ENCODE results near the gene F2R. TPM values are rescaled to one million over a fixed set of nuclear protein-coding genes. Genes with fewer than 3 reads are reported as not detected.

F2R gene
- total RNA-seq, 2 donors from 2014 or later = 28.5 to 43.1 TPM

GRCh38 chr5:76745670-76746069, 29.7 kb downstream of the F2R start:
- H3K27ac Mint-ChIP-seq = no peak overlapping the region
- Histone ChIP-seq H3K27me3 (ENCODE audit: control insufficient read depth, insufficient read depth, low read length, poor library complexity, severe bottlenecking) (no peaks in the 10 kb centered on the region), H3K27ac (ENCODE audit: low read depth, low read length) (no peak overlapping the region), H3K9ac (ENCODE audit: extremely low read depth, low read length, poor library complexity, severe bottlenecking) (no peak overlapping the region), H3K36me3 (ENCODE audit: control insufficient read depth, insufficient read depth, low read length) (no peaks in the 10 kb centered on the region), H3K9me3 (ENCODE audit: control insufficient read depth, low read length) (no peaks in the 10 kb centered on the region), H3K4me3 (ENCODE audit: low read length) (no peak overlapping the region), H3K4me1 (ENCODE audit: control insufficient read depth, insufficient read depth, low read length) (no peaks in the 10 kb centered on the region)
- no peaks in the 10 kb centered on the region for H3K36me3 Mint-ChIP-seq (ENCODE audit: low read depth)
- H3K4me3 Mint-ChIP-seq = no peak overlapping the region
- TF ChIP-seq, protein P1, sequence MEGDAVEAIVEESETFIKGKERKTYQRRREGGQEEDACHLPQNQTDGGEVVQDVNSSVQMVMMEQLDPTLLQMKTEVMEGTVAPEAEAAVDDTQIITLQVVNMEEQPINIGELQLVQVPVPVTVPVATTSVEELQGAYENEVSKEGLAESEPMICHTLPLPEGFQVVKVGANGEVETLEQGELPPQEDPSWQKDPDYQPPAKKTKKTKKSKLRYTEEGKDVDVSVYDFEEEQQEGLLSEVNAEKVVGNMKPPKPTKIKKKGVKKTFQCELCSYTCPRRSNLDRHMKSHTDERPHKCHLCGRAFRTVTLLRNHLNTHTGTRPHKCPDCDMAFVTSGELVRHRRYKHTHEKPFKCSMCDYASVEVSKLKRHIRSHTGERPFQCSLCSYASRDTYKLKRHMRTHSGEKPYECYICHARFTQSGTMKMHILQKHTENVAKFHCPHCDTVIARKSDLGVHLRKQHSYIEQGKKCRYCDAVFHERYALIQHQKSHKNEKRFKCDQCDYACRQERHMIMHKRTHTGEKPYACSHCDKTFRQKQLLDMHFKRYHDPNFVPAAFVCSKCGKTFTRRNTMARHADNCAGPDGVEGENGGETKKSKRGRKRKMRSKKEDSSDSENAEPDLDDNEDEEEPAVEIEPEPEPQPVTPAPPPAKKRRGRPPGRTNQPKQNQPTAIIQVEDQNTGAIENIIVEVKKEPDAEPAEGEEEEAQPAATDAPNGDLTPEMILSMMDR (conservative IDR thresholded peaks at IDR 0.05) = no peak
- no peaks in the 10 kb centered on the region for H3K9me3 Mint-ChIP-seq
- no peak for DNase-seq
- H3K27me3 Mint-ChIP-seq (ENCODE audit: insufficient read depth) = no peaks in the 10 kb centered on the region
- 98 to 100% methylated on average over 3 of the region's 3 CpGs for WGBS, 2 experiments (ENCODE audit: insufficient coverage in 1 of 2, insufficient read length in 1 of 2)
- H3K4me1 Mint-ChIP-seq = no peaks in the 10 kb centered on the region

- H3K9ac ChIP-seq (ENCODE audit: extremely low read depth, low read length, poor library complexity, severe bottlenecking) = no peak overlapping the region
- H3K4me3 ChIP-seq (ENCODE audit: low read length) = no peak overlapping the region
- Mint-ChIP-seq H3K4me1 (no peaks in the 10 kb centered on the region), H3K9me3 (no peaks in the 10 kb centered on the region), H3K27me3 (ENCODE audit: insufficient read depth) (no peaks in the 10 kb centered on the region), H3K4me3 (no peak overlapping the region), H3K36me3 (ENCODE audit: low read depth) (no peaks in the 10 kb centered on the region), H3K27ac (no peak overlapping the region)
- H3K4me1 ChIP-seq (ENCODE audit: control insufficient read depth, insufficient read depth, low read length) = no peaks in the 10 kb centered on the region
- no peaks in the 10 kb centered on the region for H3K27me3 ChIP-seq (ENCODE audit: control insufficient read depth, insufficient read depth, low read length, poor library complexity, severe bottlenecking)
- TF ChIP-seq, protein P1 (conservative IDR thresholded peaks at IDR 0.05) = peak; percentile 40
- no peak for DNase-seq
- H3K9me3 ChIP-seq (ENCODE audit: control insufficient read depth, low read length) = no peaks in the 10 kb centered on the region
- no peaks in the 10 kb centered on the region for H3K36me3 ChIP-seq (ENCODE audit: control insufficient read depth, insufficient read depth, low read length)
- 75 to 100% methylated on average over 1 of the region's 2 CpGs for WGBS, 2 experiments (ENCODE audit: insufficient coverage in 1 of 2, insufficient read length in 1 of 2)
- H3K27ac ChIP-seq (ENCODE audit: low read depth, low read length) = no peak overlapping the region
Observed at GRCh38 chr5:76746677-76747076, 30.8 kb downstream of the F2R start.

DNA sequence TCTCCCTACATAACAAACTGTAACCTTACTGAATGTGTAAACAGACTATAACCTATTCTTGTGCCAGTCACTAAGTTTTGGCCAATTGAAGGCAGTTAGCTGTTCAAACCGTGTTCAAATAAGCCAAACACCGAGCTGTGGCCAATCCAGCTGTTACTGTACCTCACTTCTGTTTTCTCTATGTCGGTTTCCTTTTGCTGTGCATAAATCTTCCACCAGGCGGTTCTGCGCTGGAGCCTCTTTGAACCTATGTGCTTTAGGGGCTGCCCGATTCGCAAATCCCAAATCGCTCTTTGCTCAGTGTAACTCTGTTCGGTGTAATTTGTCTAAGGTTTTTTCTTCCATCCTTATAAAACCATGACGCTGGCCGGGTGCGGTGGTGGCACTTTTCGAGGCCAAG, 31.8 kb downstream of the F2R start:
- no peaks in the 10 kb centered on the region for H3K4me1 Mint-ChIP-seq
- no peaks in the 10 kb centered on the region for H3K36me3 Mint-ChIP-seq (ENCODE audit: low read depth)
- no peak overlapping the region for H3K27ac Mint-ChIP-seq
- Histone ChIP-seq H3K9me3 (ENCODE audit: control insufficient read depth, low read length) (no peaks in the 10 kb centered on the region), H3K27ac (ENCODE audit: low read depth, low read length) (no peak overlapping the region), H3K4me3 (ENCODE audit: low read length) (no peak overlapping the region), H3K4me1 (ENCODE audit: control insufficient read depth, insufficient read depth, low read length) (no peaks in the 10 kb centered on the region), H3K27me3 (ENCODE audit: control insufficient read depth, insufficient read depth, low read length, poor library complexity, severe bottlenecking) (no peaks in the 10 kb centered on the region), H3K9ac (ENCODE audit: extremely low read depth, low read length, poor library complexity, severe bottlenecking) (no peak overlapping the region), H3K36me3 (ENCODE audit: control insufficient read depth, insufficient read depth, low read length) (no peaks in the 10 kb centered on the region)
- TF ChIP-seq, protein P1 (conservative IDR thresholded peaks at IDR 0.05) = peak; percentile 29
- no peaks in the 10 kb centered on the region for H3K27me3 Mint-ChIP-seq (ENCODE audit: insufficient read depth)
- H3K9me3 Mint-ChIP-seq = no peaks in the 10 kb centered on the region
- DNase-seq = no peak
- H3K4me3 Mint-ChIP-seq = no peak overlapping the region
- WGBS, 2 experiments (ENCODE audit: insufficient coverage in 1 of 2, insufficient read length in 1 of 2) = 95 to 96% methylated on average over 13 of the region's 13 CpGs
